ENCODE measurements around the gene WNK2. TPM values are rescaled to one million over a fixed set of nuclear protein-coding genes. Genes with fewer than 3 reads are reported as not detected.

Gene WNK2
- total and polyA plus RNA-seq, 12 donors, result 16.6 to 236 (median 178) TPM

DNA sequence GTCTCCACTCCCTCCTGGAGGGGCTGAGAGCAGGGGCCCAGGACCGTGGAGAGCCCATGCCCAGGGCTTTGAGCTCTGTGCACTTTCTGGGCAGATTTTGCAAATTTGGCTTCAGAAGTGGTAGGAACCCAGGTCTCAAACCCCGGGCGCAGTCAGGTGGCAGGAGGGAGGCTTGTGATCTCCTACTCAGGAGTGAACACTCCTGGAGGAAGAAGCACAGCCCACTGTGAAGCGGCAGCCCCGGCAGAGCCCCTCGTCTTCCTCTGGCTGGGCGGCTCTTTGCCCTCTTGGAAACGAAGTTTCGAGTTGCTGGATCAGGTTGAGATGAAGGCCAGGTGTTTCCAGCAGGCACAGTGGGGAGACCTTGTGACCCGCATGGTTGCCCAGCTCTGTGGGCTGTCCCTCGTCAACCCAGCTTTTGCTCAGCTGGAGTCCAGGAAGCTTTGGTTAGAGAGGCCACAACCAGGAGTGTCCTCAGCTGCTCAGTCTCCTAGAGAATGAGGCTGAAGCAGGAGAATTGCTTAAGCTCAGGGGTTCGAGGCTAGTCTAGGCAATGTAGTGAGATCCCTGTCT is 48.5 kb downstream of the WNK2 start:
- H3K9me3 ChIP-seq, result no peaks in the 10 kb centered on the region
- no peak overlapping the region for H3K27ac ChIP-seq
- H3K4me3 ChIP-seq, result no peak overlapping the region
- ATAC-seq, result no peak
- peaks cover 0 to 71% (median 0%) of the 10 kb centered on the region in 7 donors for H3K27me3 ChIP-seq
- TF ChIP-seq CTCF (IDR thresholded peaks at IDR 0.05), result no peak
- no peaks in the 10 kb centered on the region for H3K36me3 ChIP-seq
- intact Hi-C loops (cut with DNase I), result no loop called here
- DNase-seq, result no peak
- peaks cover 3 to 62% (median 19%) of the 10 kb centered on the region in 9 donors for H3K4me1 ChIP-seq
- WGBS, 2 donors, result 70 to 71% methylated on average over 12 of the region's 12 CpGs

GRCh38 chr9:93233033-93233432 is 49.1 kb downstream of the WNK2 start:
- no peak overlapping the region for H3K4me3 ChIP-seq
- peaks cover 3 to 62% (median 19%) of the 10 kb centered on the region in 9 donors for H3K4me1 ChIP-seq
- H3K27me3 ChIP-seq, result peaks cover 0 to 71% (median 0%) of the 10 kb centered on the region in 7 donors
- WGBS, 2 donors, result 76 to 83% methylated on average over 7 of the region's 7 CpGs
- no peak for TF ChIP-seq CTCF (IDR thresholded peaks at IDR 0.05)
- no peaks in the 10 kb centered on the region for H3K36me3 ChIP-seq
- no peak for ATAC-seq
- no peak overlapping the region for H3K27ac ChIP-seq
- DNase-seq, result no peak
- no peaks in the 10 kb centered on the region for H3K9me3 ChIP-seq
- intact Hi-C loops (cut with DNase I), result no loop called here

GRCh38 chr9:93234600-93234999 is 50.7 kb downstream of the WNK2 start:
- Histone ChIP-seq H3K4me3 (no peak overlapping the region), H3K36me3 (peaks cover 0 to 6% (median 0%) of the 10 kb centered on the region in 9 donors), H3K27ac (no peak overlapping the region), H3K27me3 (peaks cover 0 to 68% (median 0%) of the 10 kb centered on the region in 7 donors), H3K9me3 (no peaks in the 10 kb centered on the region), H3K4me1 (peaks cover 3 to 53% (median 18%) of the 10 kb centered on the region in 9 donors)
- no peak for ATAC-seq
- intact Hi-C loops (cut with DNase I), result no loop called here
- TF ChIP-seq CTCF (IDR thresholded peaks at IDR 0.05), result no peak
- WGBS, 2 donors, result 72 to 78% methylated on average over 15 of the region's 15 CpGs
- no peak for DNase-seq

DNA sequence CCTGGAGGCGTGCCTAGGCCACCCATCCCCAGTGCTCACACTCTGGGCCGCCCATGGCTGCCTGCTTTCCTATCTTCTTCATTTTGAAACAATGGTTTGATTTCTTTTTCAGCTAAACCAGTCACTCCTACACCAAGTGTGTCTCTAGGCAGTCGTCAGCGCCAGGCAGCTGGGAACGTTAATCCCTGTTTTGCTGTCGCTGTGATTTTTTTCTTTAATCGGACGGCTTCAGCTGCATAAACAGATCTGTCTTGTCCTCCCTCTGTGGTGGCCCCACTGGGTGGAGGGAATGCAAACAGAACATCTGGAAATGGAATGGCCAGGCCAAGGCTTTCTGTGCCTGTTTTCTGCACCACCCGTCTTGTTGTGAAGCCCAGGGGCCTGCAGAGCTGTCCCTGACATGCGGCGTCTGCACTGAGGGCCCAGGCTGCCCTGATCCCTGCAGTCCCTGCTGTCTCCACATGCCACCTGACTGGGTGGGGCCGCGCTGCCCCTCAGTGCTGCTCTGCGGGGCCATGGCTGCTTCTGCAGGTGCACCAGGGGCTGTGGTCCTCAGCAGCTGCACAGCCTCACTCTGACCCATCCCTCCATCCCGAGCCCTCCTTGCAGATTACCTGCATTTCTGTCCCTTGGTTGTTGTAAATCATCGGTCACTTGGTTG is 51.5 kb downstream of the WNK2 start:
- DNase-seq, result peak in 1 of 2 donors; percentile 21
- intact Hi-C loops (cut with DNase I), result no loop called here
- no peaks in the 10 kb centered on the region for H3K9me3 ChIP-seq
- ATAC-seq, result peak in 3 of 8 donors; percentile 32 to 41 (median 37)
- peaks cover 0 to 59% (median 0%) of the 10 kb centered on the region in 7 donors for H3K27me3 ChIP-seq
- peak overlapping the region in 1 of 10 donors; percentile 1 for H3K27ac ChIP-seq
- 67 to 69% methylated on average over 16 of the region's 16 CpGs for WGBS, 2 donors
- H3K4me3 ChIP-seq, result no peak overlapping the region
- H3K4me1 ChIP-seq, result peaks cover 3 to 47% (median 14%) of the 10 kb centered on the region in 9 donors
- H3K36me3 ChIP-seq, result peaks cover 0 to 13% (median 0%) of the 10 kb centered on the region in 9 donors
- no peak for TF ChIP-seq CTCF (IDR thresholded peaks at IDR 0.05)

All from heart right ventricle (tissue), 16 donors.